HG03571 (cell line): ENCODE measurements around the gene NT5C3A.
"Not testable (repeated sequence)": the region's sequence is repeated elsewhere in the genome, so short reads cannot be mapped to it uniquely, and the experiment has no call there.

ENCODE experiments used
- ATAC-seq: cut with Tn5 transposase; IDR thresholded peaks from one replicate; pipeline ENCODE4 v1.9.1; 2021; ENCODE audit not compliant: unreplicated experiment

The NT5C3A gene

DNA sequence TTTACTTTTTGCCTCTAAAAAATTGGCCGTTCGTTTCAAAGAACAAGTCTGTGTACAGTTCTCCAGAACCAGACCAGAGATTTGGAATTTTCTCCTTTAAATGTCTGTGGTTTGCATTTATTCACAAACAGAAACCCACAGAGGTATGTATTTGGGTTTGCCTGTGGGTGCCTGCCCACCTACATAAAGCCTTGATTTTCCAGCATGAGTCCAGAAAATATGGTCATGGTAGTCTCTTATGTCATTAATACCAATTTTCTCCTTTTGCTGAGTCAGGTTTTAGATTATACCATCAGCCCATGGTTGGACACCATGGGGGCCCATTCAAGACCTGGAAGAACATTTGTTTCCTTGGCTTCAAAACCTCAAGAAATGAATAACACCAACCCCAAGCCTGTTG lies 82.7 kb downstream of the NT5C3A start:
- not testable (repeated sequence) for ATAC-seq

- not testable (repeated sequence) for ATAC-seq
These were observed 83.3 kb downstream of the NT5C3A start for GRCh38 chr7:32979246-32979645.

GRCh38 chr7:32977159-32977558 lies 85.4 kb downstream of the NT5C3A start:
- ATAC-seq: not testable (repeated sequence)

GRCh38 chr7:32971967-32972366 lies 90.6 kb downstream of the NT5C3A start:
- not testable (repeated sequence) for ATAC-seq

DNA sequence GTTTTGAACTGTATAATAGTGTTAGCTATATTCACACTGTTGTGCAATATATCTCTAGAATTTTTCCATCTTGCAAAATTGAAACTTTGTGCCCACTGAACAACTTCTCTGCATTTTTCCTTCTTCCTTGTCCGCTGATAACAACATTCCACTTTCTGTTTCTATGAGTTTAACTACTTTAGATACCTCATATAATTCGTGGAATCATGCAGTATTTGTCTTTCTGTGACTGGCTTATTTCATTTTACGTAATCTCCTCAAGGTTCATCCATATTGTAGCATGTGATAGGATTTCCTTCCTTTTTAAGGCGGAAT lies 95.4 kb downstream of the NT5C3A start:
- not testable (repeated sequence) for ATAC-seq

DNA sequence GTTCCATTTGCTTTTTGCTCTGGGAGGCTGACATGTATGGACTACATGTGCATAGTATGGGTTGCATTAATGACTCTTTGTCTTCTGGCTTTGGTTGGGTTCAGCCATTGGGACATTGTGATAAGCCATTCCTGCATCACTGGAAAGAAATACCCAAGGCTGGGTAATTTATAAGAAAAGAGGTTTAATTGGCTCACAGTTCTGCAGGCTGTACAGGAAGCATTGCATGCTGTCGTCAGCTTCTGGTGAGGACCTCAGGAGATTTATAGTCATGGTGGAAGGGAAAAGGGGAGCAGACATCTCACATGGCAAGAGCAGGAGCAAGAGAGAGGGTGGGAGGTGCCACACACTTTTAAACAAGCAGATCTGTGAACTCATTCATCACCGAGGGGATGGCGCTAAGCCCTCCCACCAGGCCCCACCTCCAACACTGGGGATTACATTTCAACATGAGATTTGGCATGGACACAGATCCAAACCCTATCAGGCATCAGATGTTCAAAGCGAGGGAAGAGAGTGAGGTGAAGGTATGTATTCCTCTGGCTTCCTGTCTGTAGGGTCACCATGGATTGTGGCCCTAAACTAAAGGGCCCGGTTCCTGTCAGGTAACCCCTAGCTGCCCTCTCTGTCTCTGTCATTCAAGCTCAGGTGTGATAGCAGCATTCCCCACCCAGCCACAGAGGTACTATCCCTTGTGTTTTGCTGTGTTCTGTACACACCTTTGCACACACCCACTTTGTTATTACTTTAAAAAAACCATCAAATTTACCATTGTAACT lies 95.9 kb downstream of the NT5C3A start:
- ATAC-seq: not testable (repeated sequence)

DNA sequence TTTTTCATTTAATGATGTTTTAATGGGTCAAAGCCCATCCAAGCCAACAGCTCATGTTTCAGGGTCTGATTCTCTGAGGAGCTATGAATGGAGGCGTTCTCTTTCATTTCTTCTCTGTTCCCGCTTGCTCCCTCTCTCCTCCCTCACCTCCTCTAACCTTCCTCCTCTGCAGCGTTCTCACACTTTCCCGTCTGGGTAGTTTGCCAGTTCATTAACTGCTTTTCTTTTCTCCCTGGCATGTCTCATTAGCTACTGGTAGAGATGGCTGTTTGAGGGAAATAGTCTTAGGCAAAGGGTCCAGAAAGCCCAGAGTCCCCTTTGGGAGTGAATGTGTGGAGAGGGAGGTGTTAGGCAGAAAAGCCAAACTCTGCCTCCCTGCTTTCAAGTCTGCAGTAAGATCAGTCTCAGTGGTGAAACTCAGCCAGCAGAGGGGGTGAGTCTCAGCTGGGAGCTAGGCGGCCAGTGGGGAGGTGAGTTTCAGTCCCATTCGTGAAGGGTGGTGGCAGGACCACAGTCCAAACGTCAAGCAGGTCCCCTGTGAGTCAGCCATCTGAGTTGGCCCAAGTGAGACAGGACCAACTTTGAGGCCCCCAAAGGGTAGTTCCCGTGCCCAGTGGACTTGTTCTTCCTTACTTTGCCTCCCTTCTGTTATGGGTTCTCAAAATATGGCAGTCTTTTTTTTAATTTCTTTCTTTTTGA lies 98.0 kb downstream of the NT5C3A start:
- ATAC-seq: peak; percentile 99
